A549 (cell line): ENCODE results near the gene GPT2. TPM values are rescaled to one million over a fixed set of nuclear protein-coding genes. Genes with fewer than 3 reads are reported as not detected.

ENCODE experiments used
- ATAC-seq, 2 experiments: fragments of 200-7000 bp in 1 of 2; fragments of >200 bp in 1 of 2; cut with Nextera tagmentation in 1 of 2; cut with Tn5 transposase in 1 of 2; 3 replicates each; pipeline versions ENCODE4 v1.8.0 to v1.9.1; 2018 to 2020; ENCODE audit warnings: mild to moderate bottlenecking in 1 of 2, moderate library complexity in 1 of 2
- CTCF ChIA-PET: fragments of 300-600 bp; sonication (Branson Sonifier 250); formaldehyde crosslinking; extraction: SDS; loops from one replicate; lab custom pipeline; 2021; ENCODE audit warnings: antibody characterized with exemption, inconsistent platforms; lab: Yijun Ruan, JAX
- POLR2A ChIA-PET: fragments of 350-600 bp; formaldehyde crosslinking; extraction: SDS; loops from one replicate; lab custom pipeline; 2021; ENCODE audit warnings: antibody characterized with exemption, inconsistent platforms; lab: Yijun Ruan, JAX
- DNase-seq, 2 experiments: peaks; one replicate each; pipeline versions ENCODE4 v3.0.0 to v3.0.0-alpha.2; 2011 to 2016; ENCODE audit warnings: low read depth in 1 of 2, low spot score in 1 of 2
- FAIRE-seq: peaks from 2 replicates; lab custom pipeline; 2011; peaks lifted over from hg19 to GRCh38; lab: Jason Lieb, UNC
- H3K27ac ChIP-seq, 2 experiments: fragments of >200 bp; sonication (Bioruptor Twin); formaldehyde crosslinking; 3 replicates each; pipeline ENCODE4 v1.5.1; 2016 to 2017
- H3K4me1 ChIP-seq: fragments of >200 bp; sonication (Bioruptor Twin); formaldehyde crosslinking; 3 replicates; pipeline ENCODE4 v1.6.1; 2016
- H3K4me2 ChIP-seq: fragments of >200 bp; sonication (Bioruptor Twin); formaldehyde crosslinking; 3 replicates; pipeline ENCODE4 v1.6.1; 2016
- H3K4me3 ChIP-seq: fragments of >200 bp; sonication (Bioruptor Twin); formaldehyde crosslinking; 3 replicates; pipeline ENCODE4 v1.5.1; 2016
- H3K9me3 ChIP-seq: fragments of >200 bp; sonication (Bioruptor Twin); formaldehyde crosslinking; 3 replicates; pipeline ENCODE4 v1.6.1; 2016
- BCL3 ChIP-seq: fragments of >200 bp; sonication (Bioruptor Twin); formaldehyde crosslinking; IDR thresholded peaks from 3 replicates; pipeline ENCODE4 v1.6.1; 2016
- BHLHE40 ChIP-seq: IDR thresholded peaks from 2 replicates; pipeline ENCODE4 v1.6.1; 2012; ENCODE audit warnings: low read depth, low read length, inconsistent platforms
- CBX8 ChIP-seq: fragments of 200-600 bp; sonication (generic); IDR thresholded peaks from 2 replicates; pipeline ENCODE4 v1.6.1; 2016
- EHF ChIP-seq: fragments of 250-450 bp; sonication (Bioruptor Pico); IDR thresholded peaks from 2 replicates; pipeline ENCODE4 v1.5.0; 2020; ENCODE audit warnings: mild to moderate bottlenecking
- ELK1 ChIP-seq: fragments of 150-350 bp; IDR thresholded peaks from 2 replicates; pipeline ENCODE4 v1.6.1; 2014; ENCODE audit warnings: low read depth, mild to moderate bottlenecking, low read length
- EP300 ChIP-seq, 2 experiments: fragments of >200 bp; sonication (Bioruptor Twin); formaldehyde crosslinking; IDR thresholded peaks; 2 replicates in 1 of 2; 3 replicates in 1 of 2; pipeline ENCODE4 v1.6.1; 2016 to 2017
- HEYL ChIP-seq: fragments of 250-450 bp; sonication (Bioruptor Pico); IDR thresholded peaks from 2 replicates; pipeline ENCODE4 v1.8.0; 2021; ENCODE audit warnings: mild to moderate bottlenecking, moderate library complexity
- HMGXB4 ChIP-seq: fragments of 250-450 bp; sonication (Bioruptor Pico); IDR thresholded peaks from 2 replicates; pipeline ENCODE4 v1.5.0; 2021; ENCODE audit warnings: mild to moderate bottlenecking, moderate library complexity, borderline replicate concordance
- HOXA7 ChIP-seq: fragments of 250-450 bp; sonication (Bioruptor Pico); IDR thresholded peaks from 2 replicates; pipeline ENCODE4 v1.5.0; 2020; ENCODE audit warnings: mild to moderate bottlenecking, moderate library complexity
- KDM5A ChIP-seq: fragments of 200-600 bp; sonication (generic); IDR thresholded peaks from 2 replicates; pipeline ENCODE4 v1.6.1; 2016; ENCODE audit warnings: antibody characterized with exemption, mild to moderate bottlenecking
- MAFK ChIP-seq: fragments of 450-650 bp; IDR thresholded peaks from 2 replicates; pipeline ENCODE4 v1.6.1; 2014; ENCODE audit not compliant: partially characterized antibody
- MYC ChIP-seq: IDR thresholded peaks from 2 replicates; pipeline ENCODE4 v1.6.1; 2012; ENCODE audit warnings: mild to moderate bottlenecking, inconsistent platforms, low read length, improper control_type of control experiment, borderline replicate concordance
- NFE2L2 ChIP-seq: fragments of 150-350 bp; conservative IDR thresholded peaks from 2 replicates; pipeline ENCODE4 v1.6.1; 2014; ENCODE audit warnings: low read length
- POLR2AphosphoS2 ChIP-seq: conservative IDR thresholded peaks from 2 replicates; pipeline ENCODE4 v1.6.1; 2012; ENCODE audit warnings: low read length, improper control_type of control experiment, inconsistent platforms
- RAD21 ChIP-seq, 2 experiments: fragments of >200 bp in 1 of 2; sonication (Bioruptor Twin) in 1 of 2; formaldehyde crosslinking in 1 of 2; IDR thresholded peaks in 1 of 2; conservative IDR thresholded peaks in 1 of 2; 2 replicates in 1 of 2; 3 replicates in 1 of 2; pipeline ENCODE4 v1.6.1; 2012 to 2018; ENCODE audit warnings: inconsistent platforms in 1 of 2
- RARB ChIP-seq: fragments of 250-450 bp; sonication (Bioruptor Pico); IDR thresholded peaks from 2 replicates; pipeline ENCODE4 v1.8.0; 2021; ENCODE audit warnings: mild to moderate bottlenecking, moderate library complexity
- SMC3 ChIP-seq: fragments of >200 bp; sonication (Bioruptor Twin); formaldehyde crosslinking; IDR thresholded peaks from 3 replicates; pipeline ENCODE4 v1.6.1; 2018; ENCODE audit warnings: inconsistent platforms
- USF2 ChIP-seq: fragments of 450-650 bp; IDR thresholded peaks from 2 replicates; pipeline ENCODE4 v1.6.1; 2014; ENCODE audit warnings: antibody characterized with exemption
- ZFP36 ChIP-seq: fragments of 450-650 bp; IDR thresholded peaks from 2 replicates; pipeline ENCODE4 v1.6.1; 2014; ENCODE audit warnings: borderline replicate concordance; ENCODE audit not compliant: partially characterized antibody
- WGBS: methylation state at CpG from one replicate; pipeline ENCODE4 v1.1.6; 2017; ENCODE audit errors: missing lambda C conversion rate; 5-methylcytosine and 5-hydroxymethylcytosine counted together
- polyA plus RNA-seq, 4 experiments: library from polyadenylated mRNA; depleted of rRNA in 3 of 4; stranded (reverse); fragments of >200 nt; fragmentation: RNase III in 1 of 4; extraction: RNeasy Plus Mini Kit Qiagen cat#74134 plus additional on column Dnase treatment in 1 of 4; gene quantifications; 2 replicates in 3 of 4; 3 replicates in 1 of 4; pipeline ENCODE4 v1.2.3, GENCODE V29; 2011 to 2017

Gene GPT2
- polyA plus RNA-seq, 2 of the 4 experiments (the other 2 are of a cell fraction): 8.9 to 15.3 TPM

- no peak for TF ChIP-seq BCL3
- no peak for TF ChIP-seq HMGXB4 (CRISPR knock-in tag)
- TF ChIP-seq EHF (CRISPR knock-in tag): no peak
These were observed 38.1 kb downstream of the GPT2 start (continued) for GRCh38 chr16:46922239-46922638.

GRCh38 chr16:46923513-46924295 is 39.5 kb downstream of the GPT2 start:
- Histone ChIP-seq H3K4me3 (no peak overlapping the region), H3K4me1 (no peaks in the 10 kb centered on the region), H3K9me3 (no peaks in the 10 kb centered on the region), H3K4me2 (no peak overlapping the region), H3K27ac (no peak overlapping the region)
- DNase-seq (no peak), FAIRE-seq (no peak), ATAC-seq (no peak)
- POLR2A ChIA-PET: no interaction called here
- no peak for TF ChIP-seq POLR2AphosphoS2
- no peak for TF ChIP-seq RAD21 (conservative IDR thresholded peaks at IDR 0.05 in 1 of 2, IDR thresholded peaks at IDR 0.05 in 1 of 2)
- TF ChIP-seq CBX8: no peak
- TF ChIP-seq ELK1: no peak
- no peak for TF ChIP-seq USF2
- TF ChIP-seq EP300 (IDR thresholded peaks at IDR 0.05): no peak
- TF ChIP-seq ZFP36: no peak
- CTCF ChIA-PET: interaction anchor here (0.6 to 1.2 kb wide), 2 partner anchors 250 to 1273 kb away, joined by 3 to 4 read pairs; no protein-coding TSS in a partner anchor
- 87% methylated on average over 19 of the region's 19 CpGs for WGBS

GRCh38 chr16:46924402-46924801 is 40.2 kb downstream of the GPT2 start:
- FAIRE-seq: no peak
- POLR2A ChIA-PET: no interaction called here
- WGBS: 95% methylated on average over 6 of the region's 6 CpGs
- no peak overlapping the region for H3K4me3 ChIP-seq
- ATAC-seq: no peak
- H3K4me2 ChIP-seq: no peak overlapping the region
- TF ChIP-seq MYC (no peak), HMGXB4 (CRISPR knock-in tag) (no peak), KDM5A (no peak), MAFK (no peak), BHLHE40 (no peak), SMC3 (no peak), EP300 (IDR thresholded peaks at IDR 0.05) (no peak), HEYL (CRISPR knock-in tag) (no peak), RARB (CRISPR knock-in tag) (no peak), NFE2L2 (no peak), HOXA7 (CRISPR knock-in tag) (no peak)
- CTCF ChIA-PET: interaction anchor here (0.6 to 1.2 kb wide), 5 partner anchors 15 to 1272 kb away, joined by 3 to 6 read pairs (median 3); no protein-coding TSS in a partner anchor
- no peak for DNase-seq
- H3K27ac ChIP-seq: no peak overlapping the region
- H3K9me3 ChIP-seq: no peaks in the 10 kb centered on the region
- no peaks in the 10 kb centered on the region for H3K4me1 ChIP-seq
